ENCODE data around the gene STRAP.

DNA sequence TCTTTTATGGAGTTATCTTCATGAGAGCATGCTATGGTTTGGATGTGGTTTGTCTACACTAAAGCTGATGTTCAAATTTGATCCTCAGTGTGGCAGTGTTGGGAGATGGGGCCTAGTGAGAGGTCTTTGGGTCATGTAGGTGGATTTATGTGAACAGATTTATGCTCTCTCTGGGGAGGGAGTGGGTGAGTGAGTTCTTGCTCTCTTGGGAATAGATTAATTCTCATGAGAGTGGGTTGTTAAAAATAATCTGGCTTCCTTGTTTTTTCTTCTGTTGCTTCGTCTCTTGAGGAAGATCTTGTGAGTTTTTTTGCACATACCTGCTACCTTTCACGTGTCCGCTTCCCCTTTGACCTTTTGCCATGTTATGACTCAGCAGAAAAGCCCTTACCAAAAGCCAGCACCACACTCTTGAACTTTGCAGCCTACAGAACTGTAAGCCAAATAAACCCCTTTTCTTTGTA, 49.4 kb downstream of the STRAP start:
- TF ChIP-seq, protein P1, sequence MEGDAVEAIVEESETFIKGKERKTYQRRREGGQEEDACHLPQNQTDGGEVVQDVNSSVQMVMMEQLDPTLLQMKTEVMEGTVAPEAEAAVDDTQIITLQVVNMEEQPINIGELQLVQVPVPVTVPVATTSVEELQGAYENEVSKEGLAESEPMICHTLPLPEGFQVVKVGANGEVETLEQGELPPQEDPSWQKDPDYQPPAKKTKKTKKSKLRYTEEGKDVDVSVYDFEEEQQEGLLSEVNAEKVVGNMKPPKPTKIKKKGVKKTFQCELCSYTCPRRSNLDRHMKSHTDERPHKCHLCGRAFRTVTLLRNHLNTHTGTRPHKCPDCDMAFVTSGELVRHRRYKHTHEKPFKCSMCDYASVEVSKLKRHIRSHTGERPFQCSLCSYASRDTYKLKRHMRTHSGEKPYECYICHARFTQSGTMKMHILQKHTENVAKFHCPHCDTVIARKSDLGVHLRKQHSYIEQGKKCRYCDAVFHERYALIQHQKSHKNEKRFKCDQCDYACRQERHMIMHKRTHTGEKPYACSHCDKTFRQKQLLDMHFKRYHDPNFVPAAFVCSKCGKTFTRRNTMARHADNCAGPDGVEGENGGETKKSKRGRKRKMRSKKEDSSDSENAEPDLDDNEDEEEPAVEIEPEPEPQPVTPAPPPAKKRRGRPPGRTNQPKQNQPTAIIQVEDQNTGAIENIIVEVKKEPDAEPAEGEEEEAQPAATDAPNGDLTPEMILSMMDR (IDR thresholded peaks at IDR 0.05) = no peak
- TF ChIP-seq EP300 (IDR thresholded peaks at IDR 0.05) (no peak), POLR2A (IDR thresholded peaks at IDR 0.05) (no peak)
